H9 (cell line): ENCODE results near the gene INPP4A. TPM values are rescaled to one million over a fixed set of nuclear protein-coding genes. Genes with fewer than 3 reads are reported as not detected.
A peak's percentile ranks its signal among the peaks of the same experiment; 100 is the strongest.

Experiments used
- DNase-seq: peaks from one replicate; pipeline ENCODE4 v3.0.0-alpha.2; 2017
- H2AFZ ChIP-seq: one replicate; pipeline ENCODE4 v1.6.1; 2013; ENCODE audit warnings: mild to moderate bottlenecking, low read length, control low read depth, moderate library complexity
- H2AK5ac ChIP-seq: 2 replicates; pipeline ENCODE4 v1.6.1; 2013; ENCODE audit warnings: low read length, control low read depth, mixed read lengths; ENCODE audit not compliant: insufficient read length
- H2BK120ac ChIP-seq: one replicate; pipeline ENCODE4 v1.6.1; 2013; ENCODE audit warnings: low read depth, mild to moderate bottlenecking, low read length, control low read depth, inconsistent platforms; ENCODE audit not compliant: poor library complexity, severe bottlenecking
- H2BK12ac ChIP-seq: 2 replicates; pipeline ENCODE4 v1.6.1; 2013; ENCODE audit warnings: low read length, control low read depth, mixed read lengths, low read depth; ENCODE audit not compliant: insufficient read length
- H2BK15ac ChIP-seq: 2 replicates; pipeline ENCODE4 v1.6.1; 2013; ENCODE audit warnings: low read depth, low read length, control low read depth
- H2BK20ac ChIP-seq: one replicate; pipeline ENCODE4 v1.6.1; 2013; ENCODE audit warnings: low read depth, mild to moderate bottlenecking, low read length, control low read depth, inconsistent platforms; ENCODE audit not compliant: poor library complexity, severe bottlenecking
- H2BK5ac ChIP-seq: 2 replicates; pipeline ENCODE4 v1.6.1; 2013; ENCODE audit warnings: low read length, control low read depth, mixed read lengths; ENCODE audit not compliant: insufficient read length
- H3K14ac ChIP-seq: 2 replicates; pipeline ENCODE4 v1.6.1; 2013; ENCODE audit warnings: low read length, control low read depth; ENCODE audit not compliant: insufficient read depth
- H3K18ac ChIP-seq: 2 replicates; pipeline ENCODE4 v1.6.1; 2013; ENCODE audit warnings: low read depth, mild to moderate bottlenecking, mixed read lengths, low read length, control low read depth; ENCODE audit not compliant: insufficient read length
- H3K23ac ChIP-seq: 2 replicates; pipeline ENCODE4 v1.6.1; 2013; ENCODE audit warnings: low read length, control low read depth, mixed read lengths, low read depth; ENCODE audit not compliant: insufficient read length
- H3K23me2 ChIP-seq: 2 replicates; pipeline ENCODE4 v1.6.1; 2013; ENCODE audit warnings: low read depth, mild to moderate bottlenecking, mixed read lengths, low read length, control low read depth; ENCODE audit not compliant: insufficient read length, poor library complexity, severe bottlenecking
- H3K27ac ChIP-seq: 2 replicates; pipeline ENCODE4 v1.5.1; 2013; ENCODE audit warnings: low read length, control low read depth, mixed read lengths, low read depth; ENCODE audit not compliant: insufficient read length
- H3K27me3 ChIP-seq: 2 replicates; pipeline ENCODE4 v1.6.1; 2013; ENCODE audit warnings: low read length, control low read depth, inconsistent platforms; ENCODE audit not compliant: insufficient read depth
- H3K4ac ChIP-seq: 2 replicates; pipeline ENCODE4 v1.6.1; 2013; ENCODE audit warnings: low read depth, mild to moderate bottlenecking, control low read depth, inconsistent platforms, low read length, moderate library complexity
- H3K4me1 ChIP-seq: 2 replicates; pipeline ENCODE4 v1.6.1; 2013; ENCODE audit warnings: low read length, control low read depth, inconsistent platforms; ENCODE audit not compliant: insufficient read depth
- H3K4me2 ChIP-seq: 2 replicates; pipeline ENCODE4 v1.6.1; 2013; ENCODE audit warnings: low read length, control low read depth, mixed read lengths; ENCODE audit not compliant: insufficient read length, insufficient read depth
- H3K56ac ChIP-seq: 2 replicates; pipeline ENCODE4 v1.6.1; 2013; ENCODE audit warnings: low read depth, mild to moderate bottlenecking, mixed read lengths, low read length, control low read depth; ENCODE audit not compliant: insufficient read length
- H3K79me1 ChIP-seq: 2 replicates; pipeline ENCODE4 v1.6.1; 2013; ENCODE audit warnings: low read depth, mild to moderate bottlenecking, moderate library complexity, low read length, control low read depth, inconsistent platforms; ENCODE audit not compliant: insufficient read depth, poor library complexity, severe bottlenecking
- H3K79me2 ChIP-seq: 2 replicates; pipeline ENCODE4 v1.6.1; 2013; ENCODE audit warnings: low read length, control low read depth, inconsistent platforms; ENCODE audit not compliant: insufficient read depth
- H3K9ac ChIP-seq: 2 replicates; pipeline ENCODE4 v1.6.1; 2013; ENCODE audit warnings: low read length, control low read depth, mixed read lengths; ENCODE audit not compliant: insufficient read length; ENCODE audit errors: extremely low read depth
- H3K9me3 ChIP-seq: one replicate; pipeline ENCODE4 v1.6.1; 2013; ENCODE audit warnings: low read depth, low read length, inconsistent platforms; ENCODE audit not compliant: control insufficient read depth
- H3T11ph ChIP-seq: one replicate; pipeline ENCODE4 v1.6.1; 2013; ENCODE audit warnings: mild to moderate bottlenecking, low read length, control low read depth, inconsistent platforms
- H4K20me1 ChIP-seq: one replicate; pipeline ENCODE4 v1.6.1; 2013; ENCODE audit not compliant: control insufficient read depth, insufficient read length, insufficient read depth
- H4K5ac ChIP-seq: 2 replicates; pipeline ENCODE4 v1.6.1; 2013; ENCODE audit warnings: low read depth, mild to moderate bottlenecking, mixed read lengths, low read length, control low read depth; ENCODE audit not compliant: insufficient read length
- H4K8ac ChIP-seq: replicated peaks from 2 replicates; pipeline ENCODE4 v1.6.1; 2013; ENCODE audit warnings: low read length, control low read depth, mixed read lengths, low read depth; ENCODE audit not compliant: insufficient read length
- H4K91ac ChIP-seq: 2 replicates; pipeline ENCODE4 v1.6.1; 2013; ENCODE audit warnings: low read depth, mild to moderate bottlenecking, moderate library complexity, mixed read lengths, low read length, control low read depth; ENCODE audit not compliant: insufficient read length
- H3K27ac Mint-ChIP-seq, 3 experiments: 2 replicates in 2 of 3; 3 replicates in 1 of 3; pipeline ENCODE4 v1.8.0; 2020 to 2021; ENCODE audit warnings: mixed read lengths in 3 of 3, mild to moderate bottlenecking in 1 of 3, moderate library complexity in 1 of 3
- H3K27me3 Mint-ChIP-seq: 2 replicates; pipeline ENCODE4 v1.8.0; 2021; ENCODE audit warnings: low read depth, mild to moderate bottlenecking, moderate library complexity, mixed read lengths
- H3K36me3 Mint-ChIP-seq, 3 experiments: 2 replicates in 2 of 3; 3 replicates in 1 of 3; pipeline ENCODE4 v1.8.0; 2020 to 2021; ENCODE audit warnings: low read depth in 3 of 3, mixed read lengths in 3 of 3; ENCODE audit not compliant: insufficient read depth in 1 of 3
- H3K4me1 Mint-ChIP-seq, 2 experiments: 2 replicates each; pipeline ENCODE4 v1.8.0; 2020; ENCODE audit warnings: mixed read lengths in 2 of 2
- H3K4me3 Mint-ChIP-seq, 2 experiments: 2 replicates in 1 of 2; 3 replicates in 1 of 2; pipeline ENCODE4 v1.8.0; 2020 to 2021; ENCODE audit warnings: mild to moderate bottlenecking in 2 of 2, mixed read lengths in 2 of 2, moderate library complexity in 1 of 2
- H3K9me3 Mint-ChIP-seq, 2 experiments: 2 replicates in 1 of 2; 3 replicates in 1 of 2; pipeline ENCODE4 v1.8.0; 2020; ENCODE audit warnings: mild to moderate bottlenecking in 2 of 2, mixed read lengths in 2 of 2, moderate library complexity in 1 of 2
- WGBS: extraction: QIAGEN DNeasy Blood & Tissue Kit; methylation state at CpG from one replicate; pipeline ENCODE4 v1.1.7; 2013; ENCODE audit warnings: missing lambda C conversion rate, low lambda C conversion rate, mixed read lengths; ENCODE audit not compliant: insufficient read length; ENCODE audit errors: extremely low coverage; 5-methylcytosine and 5-hydroxymethylcytosine counted together
- total RNA-seq: library from RNA; stranded (reverse); gene quantifications from 2 replicates; pipeline ENCODE4 v1.2.1, GENCODE V29; 2021
- TF ChIP-seq, protein P1 (sequence below): fragments of 200-600 bp; sonication (generic); conservative IDR thresholded peaks from 3 replicates; pipeline ENCODE4 v1.8.0; 2021; ENCODE audit warnings: antibody characterized with exemption, mild to moderate bottlenecking

Gene INPP4A
- total RNA-seq, 1 experiment from 2014 or later, result 55.2 TPM

DNA sequence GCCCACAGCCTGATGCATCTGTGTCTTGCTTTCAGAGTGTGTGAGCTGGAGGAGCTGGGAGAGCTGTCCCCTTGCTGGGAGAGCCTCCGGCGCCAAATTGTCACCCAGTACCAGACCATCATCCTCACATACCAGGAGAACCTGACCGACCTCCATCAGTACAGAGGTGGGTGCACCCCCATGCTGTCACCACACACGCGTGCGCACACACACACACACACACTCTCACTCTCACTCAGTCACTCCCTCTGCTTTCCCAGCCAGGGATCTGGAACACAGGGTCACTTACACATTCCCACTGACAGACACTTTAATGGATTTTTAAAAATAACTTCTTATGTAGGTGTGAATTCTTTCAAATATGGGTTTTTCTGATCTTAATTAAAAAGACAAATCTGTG, 99.2 kb downstream of the INPP4A start:
- Histone ChIP-seq H2BK20ac (no peak overlapping the region), H3K4ac (no peak overlapping the region), H3K56ac (no peak overlapping the region), H4K8ac (no peak overlapping the region), H3K4me1 (no peaks in the 10 kb centered on the region), H3K9ac (no peak overlapping the region), H3K18ac (no peak overlapping the region), H3K4me2 (no peak overlapping the region), H3K27ac (no peak overlapping the region), H4K91ac (no peak overlapping the region), H3K23ac (no peak overlapping the region), H2BK15ac (no peak overlapping the region), H3K14ac (no peak overlapping the region), H3K23me2 (no peaks in the 10 kb centered on the region), H3T11ph (no peak overlapping the region), H3K27me3 (no peaks in the 10 kb centered on the region), H4K5ac (no peak overlapping the region), H3K79me1 (no peaks in the 10 kb centered on the region), H2BK120ac (no peak overlapping the region), H2BK12ac (no peak overlapping the region), H4K20me1 (no peaks in the 10 kb centered on the region), H2BK5ac (no peak overlapping the region), H3K79me2 (no peaks in the 10 kb centered on the region), H2AFZ (no peak overlapping the region), H3K9me3 (no peaks in the 10 kb centered on the region), H2AK5ac (no peak overlapping the region)
- Mint-ChIP-seq H3K27me3 (no peaks in the 10 kb centered on the region), H3K4me3 (no peak overlapping the region), H3K4me1 (no peaks in the 10 kb centered on the region), H3K9me3 (no peaks in the 10 kb centered on the region), H3K36me3 (peaks cover 28 to 76% (median 71%) of the 10 kb centered on the region in 3 experiments), H3K27ac (peak overlapping the region in 1 of 3 experiments; percentile 74; a peak in 2 of 7 replicates)
- TF ChIP-seq, protein P1, sequence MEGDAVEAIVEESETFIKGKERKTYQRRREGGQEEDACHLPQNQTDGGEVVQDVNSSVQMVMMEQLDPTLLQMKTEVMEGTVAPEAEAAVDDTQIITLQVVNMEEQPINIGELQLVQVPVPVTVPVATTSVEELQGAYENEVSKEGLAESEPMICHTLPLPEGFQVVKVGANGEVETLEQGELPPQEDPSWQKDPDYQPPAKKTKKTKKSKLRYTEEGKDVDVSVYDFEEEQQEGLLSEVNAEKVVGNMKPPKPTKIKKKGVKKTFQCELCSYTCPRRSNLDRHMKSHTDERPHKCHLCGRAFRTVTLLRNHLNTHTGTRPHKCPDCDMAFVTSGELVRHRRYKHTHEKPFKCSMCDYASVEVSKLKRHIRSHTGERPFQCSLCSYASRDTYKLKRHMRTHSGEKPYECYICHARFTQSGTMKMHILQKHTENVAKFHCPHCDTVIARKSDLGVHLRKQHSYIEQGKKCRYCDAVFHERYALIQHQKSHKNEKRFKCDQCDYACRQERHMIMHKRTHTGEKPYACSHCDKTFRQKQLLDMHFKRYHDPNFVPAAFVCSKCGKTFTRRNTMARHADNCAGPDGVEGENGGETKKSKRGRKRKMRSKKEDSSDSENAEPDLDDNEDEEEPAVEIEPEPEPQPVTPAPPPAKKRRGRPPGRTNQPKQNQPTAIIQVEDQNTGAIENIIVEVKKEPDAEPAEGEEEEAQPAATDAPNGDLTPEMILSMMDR, result no peak
- no peak for DNase-seq
- no CpG with 5 or more reads among the region's 6 CpGs for WGBS
